ENCODE measurements around the gene YY2.

DNA sequence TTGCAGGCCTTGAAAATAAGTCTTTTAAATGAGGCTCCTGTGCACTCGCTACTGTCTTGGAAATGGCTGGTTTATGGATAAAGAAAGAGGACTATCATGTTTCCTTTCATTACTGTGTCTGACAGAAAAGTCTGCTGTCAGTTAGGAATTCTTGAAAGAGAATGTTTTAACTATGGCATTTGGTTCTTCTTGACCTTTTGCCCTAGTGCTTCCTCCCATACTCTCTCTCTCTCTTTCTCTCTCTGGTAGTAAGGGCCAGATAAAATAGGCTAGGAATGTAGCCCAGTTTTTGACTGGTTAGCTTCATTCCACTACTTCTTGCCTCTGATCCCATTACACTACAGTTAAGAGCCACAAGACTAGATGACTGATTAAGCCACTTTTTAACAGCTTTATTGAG lies 29.8 kb downstream of the YY2 start:
- TF ChIP-seq, protein P1, sequence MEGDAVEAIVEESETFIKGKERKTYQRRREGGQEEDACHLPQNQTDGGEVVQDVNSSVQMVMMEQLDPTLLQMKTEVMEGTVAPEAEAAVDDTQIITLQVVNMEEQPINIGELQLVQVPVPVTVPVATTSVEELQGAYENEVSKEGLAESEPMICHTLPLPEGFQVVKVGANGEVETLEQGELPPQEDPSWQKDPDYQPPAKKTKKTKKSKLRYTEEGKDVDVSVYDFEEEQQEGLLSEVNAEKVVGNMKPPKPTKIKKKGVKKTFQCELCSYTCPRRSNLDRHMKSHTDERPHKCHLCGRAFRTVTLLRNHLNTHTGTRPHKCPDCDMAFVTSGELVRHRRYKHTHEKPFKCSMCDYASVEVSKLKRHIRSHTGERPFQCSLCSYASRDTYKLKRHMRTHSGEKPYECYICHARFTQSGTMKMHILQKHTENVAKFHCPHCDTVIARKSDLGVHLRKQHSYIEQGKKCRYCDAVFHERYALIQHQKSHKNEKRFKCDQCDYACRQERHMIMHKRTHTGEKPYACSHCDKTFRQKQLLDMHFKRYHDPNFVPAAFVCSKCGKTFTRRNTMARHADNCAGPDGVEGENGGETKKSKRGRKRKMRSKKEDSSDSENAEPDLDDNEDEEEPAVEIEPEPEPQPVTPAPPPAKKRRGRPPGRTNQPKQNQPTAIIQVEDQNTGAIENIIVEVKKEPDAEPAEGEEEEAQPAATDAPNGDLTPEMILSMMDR (IDR thresholded peaks at IDR 0.05), result no peak
- no peak for TF ChIP-seq POLR2A (IDR thresholded peaks at IDR 0.05)

Measured in esophagus squamous epithelium (tissue), 4 donors.